AG09319 (cell line): ENCODE measurements around the gene TNNT3.

Experiments
- DNase-seq: peaks from one replicate; pipeline ENCODE4 v3.0.0-alpha.2; 2010; ENCODE audit warnings: low read depth; ENCODE audit errors: extremely low read depth
- CTCF ChIP-seq: IDR thresholded peaks from 2 replicates; pipeline ENCODE4 v1.5.1; 2011; ENCODE audit warnings: low read depth, mild to moderate bottlenecking, inconsistent platforms, low read length, moderate library complexity

Gene TNNT3

DNA sequence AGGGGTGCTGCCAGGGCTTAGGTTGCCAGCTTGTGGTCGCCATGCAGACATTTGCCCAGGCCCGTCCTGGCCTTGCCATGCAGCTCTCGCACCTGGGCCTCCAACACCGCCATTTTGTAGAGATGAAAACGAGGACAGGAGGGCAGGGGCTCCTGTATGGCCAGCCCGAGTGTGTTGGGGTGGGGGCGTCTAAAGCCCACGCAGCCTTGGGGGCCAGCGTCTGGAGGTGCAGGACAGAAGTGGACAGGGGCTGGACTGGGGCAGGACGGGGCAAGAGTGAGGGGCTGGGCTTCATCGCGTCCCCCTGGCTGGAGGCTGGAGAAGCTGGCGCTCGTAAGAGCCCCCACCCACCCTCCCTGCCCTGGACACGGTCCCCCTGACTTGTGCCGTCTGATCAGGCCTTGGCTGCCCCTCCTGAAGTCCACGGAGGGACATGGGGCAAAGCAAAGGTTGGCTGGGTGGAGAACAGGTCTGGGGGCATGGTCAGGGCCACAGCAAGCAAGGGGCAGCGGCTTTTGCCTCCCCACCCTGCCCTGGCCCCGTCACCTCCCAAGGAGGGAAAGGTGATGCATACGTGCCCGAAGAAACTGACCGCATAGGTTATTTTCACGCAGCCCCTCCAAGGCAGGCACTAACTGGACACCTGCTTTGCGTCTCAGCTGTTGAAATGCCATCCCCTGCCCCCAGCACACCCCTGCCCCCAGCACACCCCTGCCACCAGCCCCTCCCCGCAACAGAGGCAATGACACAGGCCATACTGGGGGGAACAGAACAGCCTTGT lies 815 bp downstream of the TNNT3 start:
- no peak for DNase-seq
- no peak for TF ChIP-seq CTCF

DNA sequence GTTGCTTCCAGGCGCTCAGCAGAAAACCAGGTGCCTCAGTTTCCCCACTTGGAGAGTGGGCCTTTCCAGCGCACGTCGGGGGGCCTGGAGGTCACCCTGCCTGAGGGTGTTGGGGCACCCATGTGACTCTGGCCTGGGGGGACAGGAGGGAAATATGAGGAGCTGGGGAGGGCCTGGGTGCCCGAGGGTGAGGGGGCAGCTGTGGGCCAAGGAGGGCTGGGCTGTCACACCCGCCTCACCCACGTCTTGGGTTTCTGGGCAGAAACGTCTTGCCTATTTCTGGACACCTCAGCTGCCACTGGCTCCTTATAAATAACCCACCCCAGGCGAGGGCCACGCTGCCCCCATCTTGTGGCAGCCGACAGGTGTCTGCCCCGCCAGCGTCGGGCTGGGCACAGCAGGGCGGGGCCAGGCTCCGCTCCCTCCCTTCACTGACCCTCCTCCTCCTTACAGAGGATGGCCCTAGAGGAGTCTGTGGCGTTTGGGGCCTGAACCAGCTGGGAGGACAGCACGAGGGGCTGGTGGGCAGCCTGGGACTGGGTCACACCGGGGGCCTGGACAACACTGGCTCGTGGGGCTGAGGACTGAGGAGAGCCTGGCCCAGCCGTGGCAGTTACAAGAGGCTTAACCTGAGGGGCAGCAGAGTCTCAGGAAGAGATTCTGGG lies 1.5 kb downstream of the TNNT3 start:
- no peak for TF ChIP-seq CTCF
- no peak for DNase-seq

GRCh38 chr11:1921574-1922141 lies 2.2 kb downstream of the TNNT3 start:
- TF ChIP-seq CTCF = no peak
- no peak for DNase-seq

GRCh38 chr11:1922481-1923081 lies 3.1 kb downstream of the TNNT3 start:
- no peak for DNase-seq
- no peak for TF ChIP-seq CTCF

DNA sequence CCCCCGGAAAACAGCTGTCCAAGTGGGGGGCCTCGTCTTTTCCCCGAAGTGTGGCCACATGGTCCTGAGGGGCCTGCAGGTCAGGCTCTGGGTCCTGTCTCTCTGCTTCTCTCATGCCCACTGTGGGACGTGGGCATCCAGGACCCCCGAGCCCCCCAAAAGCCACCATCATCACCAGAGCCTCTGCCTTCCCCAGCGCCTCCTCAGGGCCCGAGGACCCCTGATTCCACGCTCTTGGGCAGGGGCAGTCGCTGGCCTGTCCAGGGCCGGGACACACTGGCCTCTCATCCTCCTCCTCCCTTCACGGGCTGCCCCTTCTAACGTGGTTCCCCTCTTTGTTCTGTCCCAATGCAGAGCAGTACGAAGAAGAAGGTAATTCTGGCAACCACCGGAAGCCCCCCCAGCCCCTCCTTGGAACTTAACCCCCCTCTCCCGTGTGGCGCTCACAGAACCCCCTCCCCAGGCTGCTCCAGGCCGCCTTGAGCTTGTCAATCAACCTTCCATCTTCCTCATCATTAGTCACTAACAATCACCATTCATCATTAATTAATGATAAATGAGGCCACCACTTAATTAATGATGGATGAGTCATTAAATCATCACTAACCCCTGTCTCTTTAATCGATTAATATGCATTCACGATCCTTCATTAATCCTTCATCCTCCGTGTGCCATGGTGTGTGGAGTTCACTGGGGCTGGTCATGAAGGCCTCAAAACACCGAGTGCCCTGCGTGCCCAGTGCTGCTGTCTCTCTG lies 3.9 kb downstream of the TNNT3 start:
- TF ChIP-seq CTCF = no peak
- DNase-seq = no peak

GRCh38 chr11:1924181-1924580 lies 4.7 kb downstream of the TNNT3 start:
- TF ChIP-seq CTCF = no peak
- no peak for DNase-seq
